ENCODE measurements around the gene PKD1L1.
"Not testable (repeated sequence)": the region's sequence is repeated elsewhere in the genome, so short reads cannot be mapped to it uniquely, and the experiment has no call there.

PKD1L1 gene

DNA sequence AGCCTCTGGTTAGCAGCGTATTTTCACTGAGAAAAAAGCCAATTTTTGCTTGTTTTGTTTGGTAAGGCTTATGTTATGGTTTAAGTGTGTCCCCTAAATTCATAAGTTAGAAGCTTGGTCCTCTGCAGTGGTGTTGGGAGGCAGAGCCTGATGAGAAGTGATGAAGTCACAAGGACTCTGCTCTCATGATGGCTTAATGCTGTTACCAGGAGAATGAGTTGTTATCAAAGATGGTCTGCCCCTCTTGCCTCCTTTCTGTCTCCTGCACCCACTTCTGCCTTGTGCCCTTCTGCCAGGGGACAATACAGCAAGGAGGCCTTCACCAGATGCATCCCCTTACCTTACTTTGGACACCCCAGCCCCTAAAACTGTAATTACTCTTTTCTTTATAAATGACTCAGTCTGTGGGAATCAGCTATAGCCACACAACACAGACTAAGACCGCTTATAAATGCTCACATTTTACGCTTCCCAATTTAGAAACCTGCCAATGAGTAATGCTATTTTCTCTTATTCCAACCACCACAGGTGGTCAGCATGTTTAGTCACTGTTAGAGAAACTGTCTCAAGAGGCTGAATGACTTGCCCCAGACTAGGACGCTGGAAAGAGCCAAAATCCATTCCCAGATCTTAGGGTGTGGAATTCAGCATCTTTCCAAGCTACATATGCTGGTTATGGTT is 6.1 kb upstream of the PKD1L1 start:
- no peak for DNase-seq

DNA sequence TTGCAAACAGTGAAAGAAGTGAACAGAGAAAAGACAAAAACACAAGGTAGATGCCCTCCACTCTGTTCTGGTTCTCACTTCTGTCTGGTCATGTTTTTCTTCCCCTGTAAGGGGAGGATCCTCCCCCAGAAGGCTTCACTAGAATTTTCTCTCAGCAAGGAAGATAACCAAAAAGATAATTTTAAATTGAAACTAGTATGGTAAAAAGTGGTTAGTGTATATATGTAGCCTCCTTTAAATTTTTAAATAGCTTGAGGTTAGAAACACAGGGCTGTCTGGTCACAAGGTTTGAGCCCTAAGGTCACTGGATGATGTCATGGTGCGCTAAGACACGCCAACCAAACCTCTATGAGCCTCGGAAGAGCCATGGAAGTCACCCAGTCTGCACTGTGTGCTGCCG is 5.6 kb upstream of the PKD1L1 start:
- no peak for DNase-seq

- no peak for DNase-seq
These were observed 4.0 kb upstream of the PKD1L1 start for GRCh38 chr7:47952224-47952623.

- no peak for DNase-seq
These were observed 3.1 kb upstream of the PKD1L1 start for GRCh38 chr7:47951374-47951773.

DNA sequence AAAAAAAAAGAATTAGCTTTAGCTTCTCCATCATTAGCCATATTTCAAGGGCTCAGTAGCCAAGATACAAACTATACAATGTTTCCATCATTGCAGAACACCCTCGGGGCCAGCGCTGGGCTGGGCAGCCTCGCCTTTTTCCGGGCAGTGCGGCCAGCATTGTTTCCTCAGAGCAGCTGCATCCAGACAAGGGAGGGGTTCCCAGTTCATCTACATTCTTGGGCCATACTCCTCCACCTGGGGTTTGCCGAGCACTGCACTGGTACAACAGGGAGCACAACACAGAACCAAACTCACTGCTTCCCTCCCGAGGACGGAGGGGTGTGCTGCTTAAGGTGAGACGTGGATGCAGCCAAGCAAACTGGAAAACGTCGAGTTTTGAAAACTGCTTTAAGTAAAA is 2.4 kb upstream of the PKD1L1 start:
- DNase-seq: no peak

GRCh38 chr7:47949703-47950102 is 1.4 kb upstream of the PKD1L1 start:
- no peak for DNase-seq

DNA sequence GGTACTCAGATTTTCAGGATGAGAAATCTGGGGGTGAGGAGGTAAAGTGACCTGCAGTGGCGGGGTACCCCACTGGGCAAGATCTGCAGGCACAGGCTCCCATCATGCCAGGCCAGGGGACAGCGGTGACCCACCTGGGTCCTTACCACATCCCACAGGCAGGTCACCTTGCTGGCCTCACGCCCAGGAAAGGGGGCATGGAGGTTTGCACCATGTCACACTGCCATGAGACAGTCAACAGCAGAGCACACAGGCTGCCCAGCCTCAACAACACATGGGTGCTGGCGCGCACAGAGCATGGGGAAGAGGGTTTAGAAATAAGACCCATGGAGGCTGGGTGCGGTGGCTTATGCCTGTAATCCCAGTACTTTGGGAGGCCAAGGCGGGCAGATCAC is 914 bp downstream of the PKD1L1 start:
- DNase-seq: no peak

DNA sequence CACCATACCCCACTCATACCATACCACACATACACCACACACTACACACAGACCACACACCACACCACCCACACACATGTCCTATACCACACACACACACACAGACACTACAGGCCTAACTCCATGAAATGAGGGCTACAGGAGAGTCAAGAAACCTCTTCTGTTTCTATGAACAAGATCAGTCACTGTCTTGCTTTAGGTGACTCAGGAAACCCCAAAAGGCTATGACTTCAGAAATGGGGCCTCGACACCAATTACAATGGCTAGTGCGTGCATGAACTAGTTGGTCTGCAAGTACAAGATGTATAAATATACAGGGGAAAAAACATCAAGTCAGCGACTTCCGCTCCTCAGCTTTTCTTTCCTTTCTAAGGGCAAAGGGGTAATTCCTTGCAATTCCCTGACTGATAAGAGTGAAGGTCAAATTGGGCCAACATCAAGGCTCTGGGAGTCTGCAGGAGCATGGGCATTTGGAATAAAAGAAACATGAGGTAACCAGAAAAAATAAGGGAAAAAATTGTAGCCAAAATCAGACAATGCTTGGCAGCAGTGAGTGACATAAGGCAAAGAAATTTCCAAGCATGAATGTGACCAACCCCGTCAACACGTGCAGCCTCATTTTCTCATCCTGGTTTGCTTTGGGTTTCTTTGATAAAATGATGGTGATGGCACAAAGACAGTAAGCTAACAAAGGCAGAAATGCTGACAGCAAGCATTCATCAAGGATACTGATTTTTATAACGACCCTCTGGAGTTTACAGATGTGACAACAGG is 1.5 kb downstream of the PKD1L1 start:
- no peak for DNase-seq

DNA sequence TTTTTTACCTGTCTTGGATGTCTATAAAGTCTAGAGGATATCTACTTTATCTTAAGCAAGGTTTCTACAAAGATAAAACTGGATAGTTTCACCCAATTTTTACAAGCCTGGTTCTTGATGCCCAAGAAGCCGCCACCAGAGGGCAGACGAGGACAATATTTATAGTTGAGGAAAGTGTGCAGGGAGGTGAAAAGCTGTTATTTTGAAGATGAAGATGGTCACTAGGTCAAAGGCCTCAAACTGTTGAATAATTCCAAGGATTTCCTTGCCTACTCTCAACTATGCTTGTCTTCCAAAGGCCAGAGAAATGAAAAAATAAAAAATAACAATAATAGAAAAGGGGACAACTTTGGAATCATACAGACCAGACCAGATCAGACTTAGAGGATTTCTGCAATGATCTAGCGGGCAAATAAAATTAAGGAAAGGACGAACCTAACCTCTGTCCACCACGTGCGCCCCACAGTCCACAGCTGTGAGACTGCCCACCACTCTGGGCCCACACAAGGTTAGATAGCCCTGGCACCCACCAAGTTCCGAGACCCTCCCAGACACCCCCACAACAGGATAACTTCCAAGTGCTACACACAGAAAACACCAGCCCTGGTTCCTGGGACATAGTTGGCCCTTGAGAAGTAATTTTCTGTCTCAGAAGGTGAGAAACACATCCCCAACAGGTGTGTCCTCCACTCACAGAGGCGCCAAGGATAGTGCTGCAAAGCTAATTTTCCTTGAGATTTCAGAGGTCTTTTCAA is 2.8 kb downstream of the PKD1L1 start:
- DNase-seq: peak; percentile 52 to 68

DNA sequence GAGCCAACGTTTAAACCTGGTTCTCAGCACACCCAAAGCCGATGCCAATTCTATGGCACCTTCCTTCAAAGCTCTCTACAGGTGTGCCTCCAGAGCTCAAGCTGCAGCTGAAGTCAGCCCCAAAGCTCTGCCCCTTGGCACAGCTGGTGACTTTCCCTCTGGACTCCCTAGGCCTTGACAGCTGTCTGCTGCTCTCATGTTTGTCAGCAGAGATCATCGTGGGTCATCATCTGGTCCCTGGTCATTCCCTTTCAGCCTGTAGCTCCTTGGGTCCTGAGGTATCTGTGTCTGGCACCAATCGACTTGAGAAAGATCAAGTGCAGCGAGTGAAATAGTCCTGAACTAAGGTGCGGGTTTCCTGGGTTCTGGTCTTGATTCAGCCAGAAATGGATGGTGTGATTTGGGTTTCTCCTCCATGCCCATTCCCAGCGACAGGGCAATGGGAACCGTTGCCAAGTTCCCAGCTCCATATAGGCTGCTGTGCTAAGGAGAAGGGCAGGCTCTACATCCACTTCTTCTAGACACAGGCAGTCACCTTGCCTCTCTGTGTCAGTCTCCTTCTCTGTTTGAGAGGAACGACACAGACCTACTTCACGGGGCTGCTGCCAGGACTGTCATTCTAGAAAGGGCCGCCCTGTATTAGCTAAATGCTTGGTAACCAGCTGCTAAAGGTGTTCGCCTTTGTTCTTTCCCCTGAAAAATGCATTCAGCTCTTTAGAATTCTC is 3.6 kb downstream of the PKD1L1 start:
- DNase-seq: no peak

GRCh38 chr7:47943676-47944474 is 4.4 kb downstream of the PKD1L1 start:
- DNase-seq: no peak

GRCh38 chr7:47942651-47943050 is 5.6 kb downstream of the PKD1L1 start:
- DNase-seq: not testable (repeated sequence)

DNA sequence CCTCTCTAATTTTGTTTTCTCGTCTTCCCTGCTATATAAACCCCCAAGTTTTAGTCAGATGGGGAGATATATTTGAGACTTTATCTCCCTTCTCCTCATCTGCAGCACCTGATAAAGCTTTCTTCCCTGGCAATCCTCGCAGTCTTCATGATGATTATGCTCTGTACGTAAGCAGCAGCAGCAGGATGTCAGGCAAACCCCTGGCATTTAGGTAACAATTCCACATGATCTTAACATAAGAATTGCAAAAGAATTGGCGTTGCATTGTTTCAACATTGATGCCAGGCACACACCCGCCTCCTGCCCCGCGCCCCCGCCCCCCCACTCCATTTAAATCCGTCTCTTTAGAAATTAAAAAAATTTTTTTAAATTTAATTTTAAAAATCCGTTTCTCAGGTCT is 6.1 kb downstream of the PKD1L1 start:
- no peak for DNase-seq

DNA sequence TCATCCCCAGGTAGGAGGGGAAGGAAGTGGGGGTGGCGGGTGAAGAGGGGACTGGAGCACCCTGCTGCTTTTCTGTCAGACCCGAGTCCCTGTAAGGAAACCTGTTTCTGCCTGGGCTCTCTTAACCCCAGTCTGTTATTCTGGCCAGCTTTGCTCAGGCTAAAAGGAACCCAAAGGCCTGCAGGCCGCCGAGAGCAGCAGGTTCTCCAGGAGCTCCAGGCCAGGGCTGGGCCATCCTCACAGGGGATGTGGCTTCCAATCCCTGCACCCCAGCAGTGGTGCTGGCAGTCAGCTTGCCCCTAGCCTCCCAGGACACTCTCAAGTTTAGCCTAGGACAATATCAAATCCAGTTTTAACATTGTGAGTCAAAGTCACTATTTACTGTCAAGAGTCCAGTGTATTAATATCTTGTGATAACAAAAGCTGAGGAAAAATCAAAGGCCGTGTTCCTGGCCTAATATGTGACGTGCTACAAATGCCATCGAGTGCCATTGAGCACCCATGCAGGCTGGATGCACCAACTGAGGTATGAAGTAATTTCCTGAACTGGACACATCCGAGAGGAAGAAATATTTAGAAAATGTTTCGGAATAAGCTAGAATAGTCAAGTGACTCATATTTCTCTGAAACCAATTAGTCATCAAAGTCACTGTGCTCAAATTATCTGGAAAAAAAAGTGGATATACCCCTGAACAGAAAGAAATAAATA is 7.0 kb downstream of the PKD1L1 start:
- peak in 1 of 2 donors; percentile 20 for DNase-seq

DNA sequence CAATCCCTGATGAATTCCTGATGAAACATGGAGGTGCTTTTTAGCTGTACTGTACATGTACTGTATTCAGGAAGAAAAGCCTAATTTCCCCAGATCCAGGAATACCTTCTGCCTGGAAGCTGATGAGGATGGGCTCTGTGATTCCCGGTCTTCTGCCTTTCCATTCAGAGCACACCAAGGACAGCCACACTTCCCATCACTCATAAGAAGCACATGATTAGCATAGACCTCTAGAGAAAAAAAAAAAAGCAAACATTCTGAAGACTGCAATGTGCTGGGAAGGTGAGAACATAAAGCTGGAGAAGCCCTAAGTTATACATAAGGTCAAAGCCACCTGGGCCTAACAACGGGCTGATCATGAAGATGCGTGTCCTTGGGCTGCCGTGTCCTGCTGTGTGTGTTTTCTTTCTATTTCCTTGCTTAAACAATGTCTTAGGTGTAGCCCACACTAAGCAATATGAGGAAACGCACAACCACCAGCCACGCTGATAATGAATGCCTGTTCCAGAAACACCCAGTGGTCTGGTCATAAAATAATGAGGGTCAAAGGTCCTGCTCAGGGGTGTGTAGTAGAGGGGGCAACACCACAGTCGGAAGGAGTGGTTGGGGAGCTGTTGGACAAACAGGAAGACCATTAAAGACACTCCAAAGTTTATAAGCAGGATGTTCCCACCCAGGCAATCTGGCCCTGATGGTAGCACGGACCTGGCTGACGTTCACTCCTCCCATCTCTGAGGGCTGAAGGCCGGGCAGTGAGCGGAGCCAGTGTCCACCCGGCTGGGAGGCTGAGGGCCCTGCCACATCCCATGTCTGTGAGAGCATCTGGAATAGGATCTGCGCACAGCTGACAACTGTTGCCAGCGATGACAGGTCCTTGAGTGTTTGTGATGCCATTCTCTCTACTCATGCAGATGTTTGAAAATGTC is 7.9 kb downstream of the PKD1L1 start:
- DNase-seq: no peak

DNA sequence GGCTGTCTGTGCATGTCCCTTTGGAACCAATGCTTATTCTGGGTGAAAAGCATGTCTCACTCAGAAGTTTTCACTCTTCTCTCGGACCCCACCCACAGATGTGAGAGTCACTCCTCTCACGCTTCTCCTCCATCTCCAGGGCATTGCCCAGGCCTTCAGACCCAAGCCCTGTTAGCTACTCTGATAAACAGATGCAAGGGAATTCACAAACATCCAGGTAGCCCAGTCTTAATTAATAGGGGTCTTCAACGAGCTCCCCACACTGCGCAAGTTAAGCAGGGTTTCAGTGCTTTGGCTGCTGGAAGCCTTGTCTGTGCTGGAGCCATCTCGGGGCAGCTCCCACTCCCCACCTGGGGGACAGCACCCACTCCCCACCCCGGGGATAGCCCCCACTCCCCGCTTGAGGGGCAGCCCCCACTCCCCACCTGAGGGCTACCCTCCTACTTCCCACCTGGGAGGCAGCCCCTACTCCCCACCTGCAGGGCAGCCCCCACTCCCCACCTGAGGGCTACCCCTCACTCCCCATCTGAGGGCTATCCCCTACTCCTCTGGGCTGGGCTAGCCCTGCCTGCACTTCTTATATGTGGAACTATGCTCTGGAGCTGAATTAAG is 8.7 kb downstream of the PKD1L1 start:
- DNase-seq: no peak

GRCh38 chr7:47938574-47939165 is 9.6 kb downstream of the PKD1L1 start:
- no peak for DNase-seq

DNA sequence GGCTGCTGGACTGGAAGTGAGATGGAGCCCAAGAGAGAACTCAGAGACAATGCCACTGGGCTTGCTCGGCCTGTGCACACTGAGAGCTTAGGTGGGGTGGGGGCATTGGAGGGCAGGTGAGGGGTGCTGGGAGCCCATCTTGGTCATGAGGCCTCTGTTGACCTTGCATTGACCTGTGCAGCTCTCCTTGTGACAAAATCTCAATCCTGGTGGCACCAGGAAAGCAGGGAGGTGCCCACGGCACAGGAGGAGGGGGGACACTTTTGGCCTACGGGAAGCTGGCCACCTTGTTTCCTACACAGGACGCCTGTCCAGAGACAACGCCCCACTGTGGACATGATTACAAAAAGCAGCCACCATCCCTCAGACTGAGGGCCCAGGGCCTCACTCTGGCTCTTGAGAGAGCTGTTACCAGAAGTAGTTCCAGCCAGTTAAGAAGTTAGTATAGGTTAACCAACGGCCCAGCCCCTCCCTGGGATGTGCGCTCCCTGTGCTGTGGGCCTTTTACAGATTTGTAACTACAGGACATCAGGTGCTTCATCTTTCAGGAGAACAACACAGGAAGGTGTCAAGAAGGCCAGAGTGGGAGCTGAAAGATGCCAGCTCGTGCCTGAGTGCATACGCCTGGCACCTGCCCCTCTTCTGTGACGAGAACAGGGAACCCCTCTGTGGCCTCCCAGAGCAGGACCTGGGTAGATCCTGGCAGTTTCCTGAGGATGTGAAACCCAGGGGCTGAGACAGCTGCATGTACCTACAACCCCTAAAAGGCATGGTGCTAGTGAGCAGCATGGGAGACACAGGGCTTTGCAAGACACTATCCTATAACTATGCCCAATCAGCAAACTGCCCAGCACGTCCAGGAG is 10.3 kb downstream of the PKD1L1 start:
- peak in 1 of 2 donors; percentile 6 for DNase-seq

Measured in CD4-positive, alpha-beta T cell treated with Interleukin-1 beta for 1 hour (primary cell).